WTC11 (cell line): ENCODE measurements around the gene KRTAP10-7. TPM values are rescaled to one million over a fixed set of nuclear protein-coding genes. Genes with fewer than 3 reads are reported as not detected.

Experiments used
- ATAC-seq: fragments of 200-7000 bp; cut with Tn5 transposase; 2 replicates; pipeline ENCODE4 v1.10.0; 2021; ENCODE audit warnings: mild to moderate bottlenecking, moderate library complexity
- CTCF ChIA-PET: fragments of 300-600 bp; sonication (Branson Sonifier 250); formaldehyde crosslinking; loops from one replicate; lab custom pipeline; 2021; ENCODE audit warnings: antibody characterized with exemption; lab: Charles Lee
- POLR2A ChIA-PET: fragments of 350-600 bp; sonication (Branson Sonifier 250); formaldehyde crosslinking; loops from one replicate; lab custom pipeline; 2021; ENCODE audit warnings: antibody characterized with exemption; lab: Charles Lee
- DNase-seq: peaks from one replicate; pipeline ENCODE4 v3.0.0; 2021; ENCODE audit warnings: low spot score
- H3K27ac Mint-ChIP-seq: 2 replicates; pipeline ENCODE4 v1.8.0; 2021; ENCODE audit warnings: mixed read lengths
- H3K27me3 Mint-ChIP-seq: 2 replicates; pipeline ENCODE4 v1.8.0; 2021; ENCODE audit warnings: low read depth, mild to moderate bottlenecking, moderate library complexity, mixed read lengths
- H3K36me3 Mint-ChIP-seq: 2 replicates; pipeline ENCODE4 v1.8.0; 2021; ENCODE audit warnings: mixed read lengths
- H3K4me1 Mint-ChIP-seq: 2 replicates; pipeline ENCODE4 v1.8.0; 2022; ENCODE audit warnings: mixed read lengths
- H3K4me3 Mint-ChIP-seq: 2 replicates; pipeline ENCODE4 v1.8.0; 2021; ENCODE audit warnings: mild to moderate bottlenecking, moderate library complexity, mixed read lengths
- H3K9me3 Mint-ChIP-seq: 2 replicates; pipeline ENCODE4 v1.8.0; 2021; ENCODE audit warnings: mixed read lengths
- ELF4 ChIP-seq: sonication (generic); formaldehyde crosslinking; IDR thresholded peaks from 2 replicates; pipeline ENCODE4 v1.8.1; 2022; ENCODE audit warnings: low read depth, mild to moderate bottlenecking, moderate library complexity, missing genetic modification reagents
- GRHL2 ChIP-seq: fragments of 250-450 bp; sonication (Bioruptor Pico); IDR thresholded peaks from 2 replicates; pipeline ENCODE4 v1.8.0; 2022; ENCODE audit warnings: mild to moderate bottlenecking, moderate library complexity; ENCODE audit not compliant: insufficient replicate concordance, severe bottlenecking
- GTF2I ChIP-seq: fragments of 250-450 bp; sonication (Bioruptor Pico); conservative IDR thresholded peaks from 2 replicates; pipeline ENCODE4 v1.4.0; 2021; ENCODE audit warnings: mild to moderate bottlenecking
- NFATC4 ChIP-seq: fragments of 250-450 bp; sonication (Bioruptor Pico); IDR thresholded peaks from 2 replicates; pipeline ENCODE4 v1.9.0; 2021; ENCODE audit warnings: mild to moderate bottlenecking
- ZNF121 ChIP-seq: sonication (generic); formaldehyde crosslinking; IDR thresholded peaks from 2 replicates; pipeline ENCODE4 v1.8.0; 2023; ENCODE audit warnings: missing genetic modification reagents
- ZNF317 ChIP-seq: sonication (generic); formaldehyde crosslinking; IDR thresholded peaks from 2 replicates; pipeline ENCODE4 v1.8.1; 2023; ENCODE audit warnings: low read depth, mild to moderate bottlenecking, moderate library complexity, missing genetic modification reagents, borderline replicate concordance
- total RNA-seq: library from RNA; stranded (reverse); gene quantifications from 3 replicates; pipeline ENCODE4 v1.2.3, GENCODE V29; 2021
- TF ChIP-seq, protein P1 (sequence below): sonication (generic); formaldehyde crosslinking; IDR thresholded peaks from 2 replicates; pipeline ENCODE4 v1.8.1; 2023; ENCODE audit warnings: mild to moderate bottlenecking, moderate library complexity, missing genetic modification reagents
- TF ChIP-seq, protein P2 (sequence below): sonication (generic); formaldehyde crosslinking; IDR thresholded peaks from 2 replicates; pipeline ENCODE4 v1.8.1; 2022; ENCODE audit warnings: mild to moderate bottlenecking, moderate library complexity, missing genetic modification reagents
- TF ChIP-seq, protein P3 (sequence below): sonication (generic); formaldehyde crosslinking; IDR thresholded peaks from 2 replicates; pipeline ENCODE4 v1.8.1; 2022; ENCODE audit warnings: missing genetic modification reagents, borderline replicate concordance
- TF ChIP-seq, protein P4 (sequence below): sonication (generic); formaldehyde crosslinking; IDR thresholded peaks from 2 replicates; pipeline ENCODE4 v1.8.1; 2023; ENCODE audit warnings: mild to moderate bottlenecking, missing genetic modification reagents
- TF ChIP-seq, protein P5 (sequence below): sonication (generic); formaldehyde crosslinking; IDR thresholded peaks from 2 replicates; pipeline ENCODE4 v1.8.1; 2022; ENCODE audit warnings: mild to moderate bottlenecking, missing genetic modification reagents, moderate library complexity, borderline replicate concordance
- TF ChIP-seq, protein P6 (sequence below): sonication (generic); formaldehyde crosslinking; IDR thresholded peaks from 2 replicates; pipeline ENCODE4 v1.8.1; 2023; ENCODE audit warnings: mild to moderate bottlenecking, missing genetic modification reagents, moderate library complexity
- TF ChIP-seq, protein P7 (sequence below): sonication (generic); formaldehyde crosslinking; IDR thresholded peaks from 2 replicates; pipeline ENCODE4 v1.8.1; 2023; ENCODE audit warnings: mild to moderate bottlenecking, missing genetic modification reagents, moderate library complexity

KRTAP10-7 gene
- total RNA-seq, 1 experiment from 2014 or later = not detected

DNA sequence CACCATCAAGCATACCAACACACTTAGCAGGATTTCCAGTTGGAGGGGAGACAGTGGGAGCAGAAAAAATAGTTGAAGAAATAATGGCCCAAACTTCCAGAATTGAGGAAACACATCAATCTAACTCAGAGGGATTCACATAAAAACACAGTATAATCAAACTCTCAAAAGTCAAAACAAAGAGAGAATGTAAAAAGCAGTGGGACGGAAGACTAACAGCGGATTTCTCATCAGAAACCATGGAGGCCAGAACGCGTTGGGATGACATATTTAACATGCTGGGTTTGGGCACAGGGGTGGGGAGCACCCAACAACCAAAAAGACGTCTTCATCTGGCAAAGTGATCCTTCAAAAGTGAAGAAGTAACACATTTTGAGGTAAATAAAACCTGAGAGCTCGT is 19.5 kb downstream of the KRTAP10-7 start:
- H3K27ac Mint-ChIP-seq = no peak overlapping the region
- ATAC-seq (no peak), DNase-seq (no peak)
- TF ChIP-seq, protein P1, sequence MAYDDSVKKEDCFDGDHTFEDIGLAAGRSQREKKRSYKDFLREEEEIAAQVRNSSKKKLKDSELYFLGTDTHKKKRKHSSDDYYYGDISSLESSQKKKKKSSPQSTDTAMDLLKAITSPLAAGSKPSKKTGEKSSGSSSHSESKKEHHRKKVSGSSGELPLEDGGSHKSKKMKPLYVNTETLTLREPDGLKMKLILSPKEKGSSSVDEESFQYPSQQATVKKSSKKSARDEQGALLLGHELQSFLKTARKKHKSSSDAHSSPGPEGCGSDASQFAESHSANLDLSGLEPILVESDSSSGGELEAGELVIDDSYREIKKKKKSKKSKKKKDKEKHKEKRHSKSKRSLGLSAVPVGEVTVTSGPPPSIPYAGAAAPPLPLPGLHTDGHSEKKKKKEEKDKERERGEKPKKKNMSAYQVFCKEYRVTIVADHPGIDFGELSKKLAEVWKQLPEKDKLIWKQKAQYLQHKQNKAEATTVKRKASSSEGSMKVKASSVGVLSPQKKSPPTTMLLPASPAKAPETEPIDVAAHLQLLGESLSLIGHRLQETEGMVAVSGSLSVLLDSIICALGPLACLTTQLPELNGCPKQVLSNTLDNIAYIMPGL (CRISPR knock-in tag) = no peak
- peak; percentile 99 for TF ChIP-seq ZNF317 (CRISPR knock-in tag)
- TF ChIP-seq, all 79 proteins: peak for 1
- H3K36me3 Mint-ChIP-seq = peaks cover 47% of the 10 kb centered on the region
- H3K9me3 Mint-ChIP-seq = peaks cover 61% of the 10 kb centered on the region
- POLR2A ChIA-PET = no interaction called here
- H3K4me1 Mint-ChIP-seq = peaks cover 28% of the 10 kb centered on the region
- no peak overlapping the region for H3K4me3 Mint-ChIP-seq
- CTCF ChIA-PET = interaction anchor here (1.9 kb wide), 1 partner anchor 91 kb away, joined by 8 read pairs; the partner anchor contains the start of gene TSPEAR
- H3K27me3 Mint-ChIP-seq = peaks cover 5% of the 10 kb centered on the region; the same call in 1 of the 2 replicates

DNA sequence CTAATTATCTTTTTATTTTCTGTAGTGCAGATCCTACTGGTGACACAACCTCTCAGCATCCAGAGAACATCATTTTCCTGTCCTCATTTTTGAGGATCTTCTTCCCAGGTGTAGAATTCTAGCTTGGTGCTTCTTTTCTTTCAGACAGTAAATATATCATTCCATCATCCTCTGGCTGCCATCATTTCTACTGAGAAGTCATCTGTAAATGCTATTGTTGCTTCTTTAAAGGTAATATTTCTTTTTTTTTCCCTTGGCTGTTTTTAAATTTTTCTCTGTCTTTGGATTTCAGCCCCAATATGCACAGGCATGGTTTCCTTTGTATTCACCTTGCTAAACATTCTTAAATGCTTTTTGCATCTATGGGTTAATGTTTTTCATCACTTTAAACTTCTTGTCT is 23.2 kb downstream of the KRTAP10-7 start:
- peaks cover 50% of the 10 kb centered on the region for H3K36me3 Mint-ChIP-seq
- ChIA-PET POLR2A (no interaction called here), CTCF (no interaction called here)
- peaks cover 3% of the 10 kb centered on the region; the same call in 1 of the 2 replicates for H3K4me1 Mint-ChIP-seq
- peaks cover 5% of the 10 kb centered on the region; the same call in 1 of the 2 replicates for H3K27me3 Mint-ChIP-seq
- H3K9me3 Mint-ChIP-seq = peaks cover 63% of the 10 kb centered on the region
- no peak for ATAC-seq
- H3K27ac Mint-ChIP-seq = no peak overlapping the region
- H3K4me3 Mint-ChIP-seq = no peak overlapping the region
- TF ChIP-seq, protein P2, sequence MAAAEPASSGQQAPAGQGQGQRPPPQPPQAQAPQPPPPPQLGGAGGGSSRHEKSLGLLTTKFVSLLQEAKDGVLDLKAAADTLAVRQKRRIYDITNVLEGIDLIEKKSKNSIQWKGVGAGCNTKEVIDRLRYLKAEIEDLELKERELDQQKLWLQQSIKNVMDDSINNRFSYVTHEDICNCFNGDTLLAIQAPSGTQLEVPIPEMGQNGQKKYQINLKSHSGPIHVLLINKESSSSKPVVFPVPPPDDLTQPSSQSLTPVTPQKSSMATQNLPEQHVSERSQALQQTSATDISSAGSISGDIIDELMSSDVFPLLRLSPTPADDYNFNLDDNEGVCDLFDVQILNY (CRISPR knock-in tag) = no peak
- TF ChIP-seq ZNF317 (CRISPR knock-in tag) = peak; percentile 95
- TF ChIP-seq, protein P3, sequence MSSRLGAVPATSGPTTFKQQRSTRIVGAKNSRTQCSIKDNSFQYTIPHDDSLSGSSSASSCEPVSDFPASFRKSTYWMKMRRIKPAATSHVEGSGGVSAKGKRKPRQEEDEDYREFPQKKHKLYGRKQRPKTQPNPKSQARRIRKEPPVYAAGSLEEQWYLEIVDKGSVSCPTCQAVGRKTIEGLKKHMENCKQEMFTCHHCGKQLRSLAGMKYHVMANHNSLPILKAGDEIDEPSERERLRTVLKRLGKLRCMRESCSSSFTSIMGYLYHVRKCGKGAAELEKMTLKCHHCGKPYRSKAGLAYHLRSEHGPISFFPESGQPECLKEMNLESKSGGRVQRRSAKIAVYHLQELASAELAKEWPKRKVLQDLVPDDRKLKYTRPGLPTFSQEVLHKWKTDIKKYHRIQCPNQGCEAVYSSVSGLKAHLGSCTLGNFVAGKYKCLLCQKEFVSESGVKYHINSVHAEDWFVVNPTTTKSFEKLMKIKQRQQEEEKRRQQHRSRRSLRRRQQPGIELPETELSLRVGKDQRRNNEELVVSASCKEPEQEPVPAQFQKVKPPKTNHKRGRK (CRISPR knock-in tag) = no peak
- TF ChIP-seq, all 79 proteins: peak for 1
- DNase-seq = no peak

DNA sequence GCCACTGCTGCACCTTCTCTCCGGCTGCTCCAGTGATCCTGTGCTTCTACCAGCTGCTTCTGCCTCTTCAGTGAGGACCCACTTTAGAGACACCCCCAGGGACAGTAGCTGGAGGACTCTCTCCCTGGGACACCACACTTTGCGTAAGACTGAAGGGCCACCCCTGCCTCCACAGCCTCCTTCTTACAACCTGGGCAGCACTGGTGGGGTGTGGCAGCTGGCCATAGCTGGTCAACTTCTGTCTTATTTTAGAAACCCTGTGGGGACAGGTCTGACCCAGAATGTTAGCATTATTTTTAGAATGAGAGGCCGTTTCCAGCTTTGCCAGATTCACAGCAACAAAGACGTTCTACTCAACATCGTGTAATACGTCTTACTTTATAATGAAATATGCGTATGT is 25.4 kb downstream of the KRTAP10-7 start:
- ATAC-seq = no peak
- no peaks in the 10 kb centered on the region for H3K4me1 Mint-ChIP-seq
- peaks cover 31% of the 10 kb centered on the region for H3K36me3 Mint-ChIP-seq
- no peak overlapping the region for H3K4me3 Mint-ChIP-seq
- H3K27ac Mint-ChIP-seq = no peak overlapping the region
- TF ChIP-seq NFATC4 (CRISPR knock-in tag) (no peak), GRHL2 (CRISPR knock-in tag) (no peak), ZNF121 (CRISPR knock-in tag) (no peak), ELF4 (CRISPR knock-in tag) (no peak), GTF2I (CRISPR knock-in tag) (no peak)
- TF ChIP-seq, protein P4, sequence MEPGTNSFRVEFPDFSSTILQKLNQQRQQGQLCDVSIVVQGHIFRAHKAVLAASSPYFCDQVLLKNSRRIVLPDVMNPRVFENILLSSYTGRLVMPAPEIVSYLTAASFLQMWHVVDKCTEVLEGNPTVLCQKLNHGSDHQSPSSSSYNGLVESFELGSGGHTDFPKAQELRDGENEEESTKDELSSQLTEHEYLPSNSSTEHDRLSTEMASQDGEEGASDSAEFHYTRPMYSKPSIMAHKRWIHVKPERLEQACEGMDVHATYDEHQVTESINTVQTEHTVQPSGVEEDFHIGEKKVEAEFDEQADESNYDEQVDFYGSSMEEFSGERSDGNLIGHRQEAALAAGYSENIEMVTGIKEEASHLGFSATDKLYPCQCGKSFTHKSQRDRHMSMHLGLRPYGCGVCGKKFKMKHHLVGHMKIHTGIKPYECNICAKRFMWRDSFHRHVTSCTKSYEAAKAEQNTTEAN (CRISPR knock-in tag) = no peak
- TF ChIP-seq, protein P5, sequence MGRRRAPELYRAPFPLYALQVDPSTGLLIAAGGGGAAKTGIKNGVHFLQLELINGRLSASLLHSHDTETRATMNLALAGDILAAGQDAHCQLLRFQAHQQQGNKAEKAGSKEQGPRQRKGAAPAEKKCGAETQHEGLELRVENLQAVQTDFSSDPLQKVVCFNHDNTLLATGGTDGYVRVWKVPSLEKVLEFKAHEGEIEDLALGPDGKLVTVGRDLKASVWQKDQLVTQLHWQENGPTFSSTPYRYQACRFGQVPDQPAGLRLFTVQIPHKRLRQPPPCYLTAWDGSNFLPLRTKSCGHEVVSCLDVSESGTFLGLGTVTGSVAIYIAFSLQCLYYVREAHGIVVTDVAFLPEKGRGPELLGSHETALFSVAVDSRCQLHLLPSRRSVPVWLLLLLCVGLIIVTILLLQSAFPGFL (CRISPR knock-in tag) = no peak
- TF ChIP-seq, protein P6, sequence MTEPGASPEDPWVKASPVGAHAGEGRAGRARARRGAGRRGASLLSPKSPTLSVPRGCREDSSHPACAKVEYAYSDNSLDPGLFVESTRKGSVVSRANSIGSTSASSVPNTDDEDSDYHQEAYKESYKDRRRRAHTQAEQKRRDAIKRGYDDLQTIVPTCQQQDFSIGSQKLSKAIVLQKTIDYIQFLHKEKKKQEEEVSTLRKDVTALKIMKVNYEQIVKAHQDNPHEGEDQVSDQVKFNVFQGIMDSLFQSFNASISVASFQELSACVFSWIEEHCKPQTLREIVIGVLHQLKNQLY (CRISPR knock-in tag) = no peak
- TF ChIP-seq, protein P7, sequence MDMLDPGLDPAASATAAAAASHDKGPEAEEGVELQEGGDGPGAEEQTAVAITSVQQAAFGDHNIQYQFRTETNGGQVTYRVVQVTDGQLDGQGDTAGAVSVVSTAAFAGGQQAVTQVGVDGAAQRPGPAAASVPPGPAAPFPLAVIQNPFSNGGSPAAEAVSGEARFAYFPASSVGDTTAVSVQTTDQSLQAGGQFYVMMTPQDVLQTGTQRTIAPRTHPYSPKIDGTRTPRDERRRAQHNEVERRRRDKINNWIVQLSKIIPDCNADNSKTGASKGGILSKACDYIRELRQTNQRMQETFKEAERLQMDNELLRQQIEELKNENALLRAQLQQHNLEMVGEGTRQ (CRISPR knock-in tag) = no peak
- TF ChIP-seq, all 79 proteins: peak for 0
- Mint-ChIP-seq H3K9me3 (peaks cover 47% of the 10 kb centered on the region), H3K27me3 (peaks cover 5% of the 10 kb centered on the region; the same call in 1 of the 2 replicates)
- ChIA-PET CTCF (interaction anchor here (1.2 kb wide), 1 partner anchor 115 kb away, joined by 3 read pairs; no protein-coding TSS in a partner anchor), POLR2A (no interaction called here)
- DNase-seq = no peak
